Panc1 (cell line): ENCODE measurements around the gene MTHFD2. TPM values are rescaled to one million over a fixed set of nuclear protein-coding genes. Genes with fewer than 3 reads are reported as not detected.

Experiments used
- ATAC-seq: fragments of 200-7000 bp; cut with Tn5 transposase; 2 replicates; pipeline ENCODE4 v1.9.1; 2020; ENCODE audit warnings: mild to moderate bottlenecking, moderate library complexity
- BruUV-seq: library from RNA; stranded (reverse); fragments of 400-500 nt; replicated peaks from 2 replicates; lab custom pipeline; 2021; lab: Mats Ljungman, UMichigan
- CTCF ChIA-PET: fragments of 300-600 bp; sonication (Branson Sonifier 250); formaldehyde crosslinking; loops from one replicate; lab custom pipeline; 2022; ENCODE audit warnings: antibody characterized with exemption; lab: Charles Lee
- POLR2A ChIA-PET: fragments of 300-600 bp; sonication (Branson Sonifier 250); formaldehyde crosslinking; loops from one replicate; lab custom pipeline; 2022; ENCODE audit warnings: antibody characterized with exemption; lab: Charles Lee
- DNase-seq: peaks from one replicate; pipeline ENCODE4 v3.0.0-alpha.2; 2010; ENCODE audit warnings: low read depth, low spot score
- H3K27ac ChIP-seq: 2 replicates; pipeline ENCODE4 v1.5.1; 2011; ENCODE audit warnings: mild to moderate bottlenecking, low read length, inconsistent platforms
- H3K27me3 ChIP-seq: fragments of 200-500 bp; sonication (Bioruptor generic); 2 replicates; pipeline ENCODE4 v1.6.0; 2014; ENCODE audit warnings: low read length, inconsistent platforms; ENCODE audit not compliant: control insufficient read depth, insufficient read depth
- H3K36me3 ChIP-seq: fragments of 200-500 bp; sonication (Bioruptor generic); 2 replicates; pipeline ENCODE4 v1.5.1; 2014; ENCODE audit warnings: inconsistent platforms, mild to moderate bottlenecking, low read length, moderate library complexity; ENCODE audit not compliant: control insufficient read depth, insufficient read depth
- H3K4me1 ChIP-seq: 2 replicates; pipeline ENCODE4 v1.5.1; 2011; ENCODE audit warnings: inconsistent platforms, mild to moderate bottlenecking, low read length, moderate library complexity; ENCODE audit not compliant: control insufficient read depth, insufficient read depth
- H3K4me3 ChIP-seq, 2 experiments: 2 replicates each; pipeline ENCODE4 v1.5.1; 2011 to 2012; ENCODE audit warnings: low read depth in 2 of 2, low read length in 2 of 2, mild to moderate bottlenecking in 2 of 2, inconsistent platforms in 1 of 2, moderate library complexity in 1 of 2
- H3K9me3 ChIP-seq: fragments of 200-500 bp; sonication (Bioruptor generic); 2 replicates; pipeline ENCODE4 v1.5.1; 2014; ENCODE audit warnings: low read depth, mild to moderate bottlenecking, inconsistent platforms, low read length, moderate library complexity; ENCODE audit not compliant: control insufficient read depth, insufficient read depth
- POLR2AphosphoS5 ChIP-seq: IDR thresholded peaks from 2 replicates; pipeline ENCODE4 v1.6.1; 2012; ENCODE audit warnings: mild to moderate bottlenecking, low read depth, low read length, moderate library complexity
- SIN3A ChIP-seq: IDR thresholded peaks from 2 replicates; pipeline ENCODE4 v1.6.1; 2012; ENCODE audit warnings: low read depth, mild to moderate bottlenecking, low read length, moderate library complexity, borderline replicate concordance; ENCODE audit not compliant: insufficient read depth
- TCF7L2 ChIP-seq: IDR thresholded peaks from 2 replicates; pipeline ENCODE4 v1.6.1; 2011; ENCODE audit warnings: mild to moderate bottlenecking, low read depth, low read length, inconsistent platforms
- in situ Hi-C: cut with HindIII; loops from 2 replicates; pipeline ENCODE4 v1.10.0; 2016; ENCODE audit warnings: low sequenced_read_pairs, low pct_unique_long_range_greater_than_20kb
- intact Hi-C: fragments of 100-400 bp; cut with micrococcal nuclease; formaldehyde crosslinking; loops from one replicate; pipeline ENCODE4 v1.10.0; 2022; ENCODE audit not compliant: unreplicated experiment
- total RNA-seq: library from RNA; stranded (reverse); gene quantifications from one replicate; pipeline ENCODE4 v1.2.1, GENCODE V29; 2021; ENCODE audit not compliant: unreplicated experiment
- TF ChIP-seq, protein P1 (sequence below): fragments of 450-650 bp; IDR thresholded peaks from 2 replicates; pipeline ENCODE4 v1.5.1; 2017; ENCODE audit warnings: mild to moderate bottlenecking
- TF ChIP-seq, protein P2 (sequence below), 2 experiments: IDR thresholded peaks; 2 replicates each; pipeline ENCODE4 v1.6.1; 2011 to 2012; ENCODE audit warnings: low read depth in 2 of 2, control low read depth in 1 of 2, low read length in 1 of 2, mild to moderate bottlenecking in 1 of 2, moderate library complexity in 1 of 2; ENCODE audit not compliant: insufficient read depth in 1 of 2

MTHFD2 gene
- total RNA-seq, 1 experiment from 2014 or later: 215 TPM

DNA sequence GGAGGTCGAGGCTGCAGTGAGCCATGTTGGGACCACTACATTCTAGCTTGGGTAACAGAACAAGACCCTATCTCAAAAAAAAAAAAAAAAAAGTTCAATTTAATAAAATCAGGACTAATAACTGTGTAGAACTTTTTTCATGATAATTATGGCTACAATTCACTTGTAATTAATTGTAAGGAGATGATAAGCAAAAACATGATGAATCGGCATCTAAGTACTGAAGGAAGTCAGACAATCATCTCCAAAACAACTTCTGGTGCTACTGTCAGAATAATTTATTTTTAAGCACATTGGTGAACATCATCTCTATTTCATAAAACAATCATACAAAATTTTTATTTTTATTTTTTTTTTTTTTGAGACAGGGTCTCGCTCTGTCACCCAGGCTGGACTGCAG is 9.7 kb upstream of the MTHFD2 start:
- no peak overlapping the region for H3K27ac ChIP-seq
- no peaks in the 10 kb centered on the region for H3K9me3 ChIP-seq
- in situ Hi-C loops (no loop called here), intact Hi-C loops (no loop called here)
- H3K36me3 ChIP-seq: no peaks in the 10 kb centered on the region
- DNase-seq (no peak), ATAC-seq (no peak)
- no peaks in the 10 kb centered on the region for H3K4me1 ChIP-seq
- no peak overlapping the region for H3K4me3 ChIP-seq
- ChIA-PET CTCF (no interaction called here), POLR2A (no interaction called here)
- TF ChIP-seq SIN3A (no peak), POLR2AphosphoS5 (no peak), TCF7L2 (no peak)
- TF ChIP-seq, protein P1, sequence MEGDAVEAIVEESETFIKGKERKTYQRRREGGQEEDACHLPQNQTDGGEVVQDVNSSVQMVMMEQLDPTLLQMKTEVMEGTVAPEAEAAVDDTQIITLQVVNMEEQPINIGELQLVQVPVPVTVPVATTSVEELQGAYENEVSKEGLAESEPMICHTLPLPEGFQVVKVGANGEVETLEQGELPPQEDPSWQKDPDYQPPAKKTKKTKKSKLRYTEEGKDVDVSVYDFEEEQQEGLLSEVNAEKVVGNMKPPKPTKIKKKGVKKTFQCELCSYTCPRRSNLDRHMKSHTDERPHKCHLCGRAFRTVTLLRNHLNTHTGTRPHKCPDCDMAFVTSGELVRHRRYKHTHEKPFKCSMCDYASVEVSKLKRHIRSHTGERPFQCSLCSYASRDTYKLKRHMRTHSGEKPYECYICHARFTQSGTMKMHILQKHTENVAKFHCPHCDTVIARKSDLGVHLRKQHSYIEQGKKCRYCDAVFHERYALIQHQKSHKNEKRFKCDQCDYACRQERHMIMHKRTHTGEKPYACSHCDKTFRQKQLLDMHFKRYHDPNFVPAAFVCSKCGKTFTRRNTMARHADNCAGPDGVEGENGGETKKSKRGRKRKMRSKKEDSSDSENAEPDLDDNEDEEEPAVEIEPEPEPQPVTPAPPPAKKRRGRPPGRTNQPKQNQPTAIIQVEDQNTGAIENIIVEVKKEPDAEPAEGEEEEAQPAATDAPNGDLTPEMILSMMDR: no peak
- TF ChIP-seq, protein P2, sequence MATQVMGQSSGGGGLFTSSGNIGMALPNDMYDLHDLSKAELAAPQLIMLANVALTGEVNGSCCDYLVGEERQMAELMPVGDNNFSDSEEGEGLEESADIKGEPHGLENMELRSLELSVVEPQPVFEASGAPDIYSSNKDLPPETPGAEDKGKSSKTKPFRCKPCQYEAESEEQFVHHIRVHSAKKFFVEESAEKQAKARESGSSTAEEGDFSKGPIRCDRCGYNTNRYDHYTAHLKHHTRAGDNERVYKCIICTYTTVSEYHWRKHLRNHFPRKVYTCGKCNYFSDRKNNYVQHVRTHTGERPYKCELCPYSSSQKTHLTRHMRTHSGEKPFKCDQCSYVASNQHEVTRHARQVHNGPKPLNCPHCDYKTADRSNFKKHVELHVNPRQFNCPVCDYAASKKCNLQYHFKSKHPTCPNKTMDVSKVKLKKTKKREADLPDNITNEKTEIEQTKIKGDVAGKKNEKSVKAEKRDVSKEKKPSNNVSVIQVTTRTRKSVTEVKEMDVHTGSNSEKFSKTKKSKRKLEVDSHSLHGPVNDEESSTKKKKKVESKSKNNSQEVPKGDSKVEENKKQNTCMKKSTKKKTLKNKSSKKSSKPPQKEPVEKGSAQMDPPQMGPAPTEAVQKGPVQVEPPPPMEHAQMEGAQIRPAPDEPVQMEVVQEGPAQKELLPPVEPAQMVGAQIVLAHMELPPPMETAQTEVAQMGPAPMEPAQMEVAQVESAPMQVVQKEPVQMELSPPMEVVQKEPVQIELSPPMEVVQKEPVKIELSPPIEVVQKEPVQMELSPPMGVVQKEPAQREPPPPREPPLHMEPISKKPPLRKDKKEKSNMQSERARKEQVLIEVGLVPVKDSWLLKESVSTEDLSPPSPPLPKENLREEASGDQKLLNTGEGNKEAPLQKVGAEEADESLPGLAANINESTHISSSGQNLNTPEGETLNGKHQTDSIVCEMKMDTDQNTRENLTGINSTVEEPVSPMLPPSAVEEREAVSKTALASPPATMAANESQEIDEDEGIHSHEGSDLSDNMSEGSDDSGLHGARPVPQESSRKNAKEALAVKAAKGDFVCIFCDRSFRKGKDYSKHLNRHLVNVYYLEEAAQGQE (IDR thresholded peaks at IDR 0.05; ENCODE audit: insufficient read depth in 1 of 2, low read depth in 2 of 2, low read length in 1 of 2): no peak
- BruUV-seq: no TSS peak
- H3K27me3 ChIP-seq: no peaks in the 10 kb centered on the region

DNA sequence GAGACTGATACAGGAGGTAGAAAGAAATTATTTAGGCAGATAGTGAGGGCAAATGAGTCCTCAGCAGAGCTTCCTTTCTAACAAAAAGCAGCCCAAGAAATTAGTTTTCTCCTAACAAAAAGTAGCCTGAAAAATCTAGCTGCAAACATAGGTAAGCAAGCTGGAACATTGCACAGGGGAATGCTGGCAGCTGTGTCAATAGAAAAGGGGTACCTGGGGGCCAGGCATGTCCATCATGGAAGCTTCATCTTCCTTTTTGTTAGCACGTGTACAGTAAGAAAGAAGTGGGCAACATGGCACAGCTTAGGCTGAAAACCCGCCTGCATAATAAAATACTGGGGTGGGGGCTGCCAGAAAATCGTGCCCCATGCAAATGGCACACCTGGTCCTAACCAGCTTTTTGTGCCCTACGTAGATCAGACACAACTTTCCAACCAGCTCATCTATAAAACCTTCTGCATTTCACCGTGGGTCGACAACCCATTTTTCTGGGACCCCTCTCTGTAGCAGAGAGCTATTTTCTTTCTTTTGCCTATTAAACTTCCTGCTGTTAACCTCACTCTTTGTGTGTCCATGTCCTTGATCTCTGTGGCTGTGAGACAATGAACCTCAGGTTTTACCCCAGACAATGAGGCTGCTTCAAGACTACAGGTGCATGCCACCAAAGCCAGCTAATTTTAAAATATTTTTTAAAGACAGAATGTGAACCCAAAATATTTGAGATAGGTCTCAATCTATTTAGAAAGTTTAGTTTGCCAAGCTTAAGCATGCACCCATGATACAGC is 6.6 kb upstream of the MTHFD2 start:
- H3K27me3 ChIP-seq: no peaks in the 10 kb centered on the region
- CTCF ChIA-PET: interaction anchor here (0.6 kb wide), 1 partner anchor 16 kb away, joined by 3 read pairs; no protein-coding TSS in a partner anchor
- no peaks in the 10 kb centered on the region for H3K36me3 ChIP-seq
- ATAC-seq (no peak), DNase-seq (no peak)
- H3K4me1 ChIP-seq: peaks cover 2% of the 10 kb centered on the region; the same call in 1 of the 2 replicates
- intact Hi-C loops (no loop called here), in situ Hi-C loops (no loop called here)
- POLR2A ChIA-PET: interaction anchor here (0.6 kb wide), 1 partner anchor 175 kb away, joined by 3 read pairs; no protein-coding TSS in a partner anchor
- no TSS peak for BruUV-seq
- TF ChIP-seq POLR2AphosphoS5 (no peak), TCF7L2 (no peak), SIN3A (no peak)
- TF ChIP-seq, protein P2 (IDR thresholded peaks at IDR 0.05; ENCODE audit: insufficient read depth in 1 of 2, low read depth in 2 of 2, low read length in 1 of 2): no peak
- TF ChIP-seq, protein P1: no peak
- H3K27ac ChIP-seq: no peak overlapping the region
- no peaks in the 10 kb centered on the region for H3K9me3 ChIP-seq
- no peak overlapping the region for H3K4me3 ChIP-seq
